Putamen (tissue), 1 donor: ENCODE measurements around the gene KLHL21.
"Not testable (repeated sequence)": the region's sequence is repeated elsewhere in the genome, so short reads cannot be mapped to it uniquely, and the experiment has no call there.

ENCODE experiments used
- DNase-seq: peaks from one replicate; pipeline ENCODE4 v3.0.0-alpha.2; 2016; ENCODE audit warnings: low spot score

KLHL21 gene

DNA sequence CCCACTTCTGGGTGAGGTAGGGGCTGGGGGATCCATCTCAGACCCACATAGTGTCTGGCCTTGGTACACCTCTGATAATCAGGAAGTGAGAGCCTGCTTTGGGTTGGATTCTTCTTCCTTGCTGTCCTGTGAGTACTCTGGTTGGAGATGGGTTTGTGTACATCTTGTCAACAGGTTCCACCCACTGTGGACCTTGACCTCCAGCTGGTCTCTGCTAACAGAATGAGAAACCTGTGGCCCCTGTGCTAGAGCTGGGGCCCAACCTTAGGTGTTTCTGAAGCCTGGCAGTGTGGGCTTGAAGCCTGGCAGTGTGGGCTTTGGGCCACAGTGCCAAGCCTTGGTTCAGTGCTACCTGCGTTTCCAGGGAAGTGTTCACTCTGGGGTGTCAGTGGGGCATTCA is 20.3 kb downstream of the KLHL21 start:
- DNase-seq = no peak

DNA sequence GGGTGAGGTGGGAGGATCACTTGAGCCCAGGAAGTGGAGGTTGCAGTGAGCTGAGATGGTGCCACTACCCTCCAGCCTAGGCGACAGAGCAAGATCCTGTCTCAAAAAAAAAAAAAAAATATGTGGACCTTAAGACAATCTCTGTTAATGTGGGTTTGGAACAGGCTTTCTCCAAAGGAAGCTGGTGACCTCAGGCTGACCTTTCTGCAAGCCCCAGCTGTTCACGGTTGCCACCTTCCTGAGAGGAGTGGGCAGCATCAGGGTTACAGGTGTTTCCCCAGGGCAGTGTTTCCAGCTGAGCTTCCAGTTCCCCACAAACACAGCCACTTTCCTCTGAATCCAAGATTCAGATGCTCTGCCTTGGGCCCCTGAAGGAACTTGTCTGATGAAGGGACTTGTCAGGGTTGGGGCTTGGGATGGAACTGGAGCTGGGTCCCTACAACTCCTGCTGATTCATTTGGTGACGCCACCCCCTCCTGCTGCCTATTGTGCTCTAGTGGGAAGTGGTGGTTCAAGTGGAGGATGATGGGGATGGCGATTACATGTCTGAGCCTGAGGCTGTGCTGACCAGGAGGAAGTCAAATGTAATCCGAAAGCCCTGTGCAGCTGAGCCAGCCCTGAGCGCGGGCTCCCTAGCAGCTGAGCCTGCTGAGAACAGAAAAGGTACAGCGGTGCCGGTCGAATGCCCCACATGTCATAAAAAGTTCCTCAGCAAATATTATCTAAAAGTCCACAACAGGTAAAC is 20.9 kb downstream of the KLHL21 start:
- no peak for DNase-seq

DNA sequence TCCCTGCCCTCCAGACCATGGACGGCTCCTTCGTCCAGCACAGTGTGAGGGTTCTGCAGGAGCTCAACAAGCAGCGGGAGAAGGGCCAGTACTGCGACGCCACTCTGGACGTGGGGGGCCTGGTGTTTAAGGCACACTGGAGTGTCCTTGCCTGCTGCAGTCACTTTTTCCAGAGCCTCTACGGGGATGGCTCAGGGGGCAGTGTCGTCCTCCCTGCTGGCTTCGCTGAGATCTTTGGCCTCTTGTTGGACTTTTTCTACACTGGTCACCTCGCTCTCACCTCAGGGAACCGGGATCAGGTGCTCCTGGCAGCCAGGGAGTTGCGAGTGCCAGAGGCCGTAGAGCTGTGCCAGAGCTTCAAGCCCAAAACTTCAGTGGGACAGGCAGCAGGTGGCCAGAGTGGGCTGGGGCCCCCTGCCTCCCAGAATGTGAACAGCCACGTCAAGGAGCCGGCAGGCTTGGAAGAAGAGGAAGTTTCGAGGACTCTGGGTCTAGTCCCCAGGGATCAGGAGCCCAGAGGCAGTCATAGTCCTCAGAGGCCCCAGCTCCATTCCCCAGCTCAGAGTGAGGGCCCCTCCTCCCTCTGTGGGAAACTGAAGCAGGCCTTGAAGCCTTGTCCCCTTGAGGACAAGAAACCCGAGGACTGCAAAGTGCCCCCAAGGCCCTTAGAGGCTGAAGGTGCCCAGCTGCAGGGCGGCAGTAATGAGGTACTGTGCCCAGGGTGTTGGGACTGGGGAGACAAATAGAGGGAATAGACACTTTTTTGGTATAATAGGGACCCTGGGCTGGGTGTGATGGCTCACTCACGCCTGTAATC is 21.9 kb downstream of the KLHL21 start:
- DNase-seq = no peak

DNA sequence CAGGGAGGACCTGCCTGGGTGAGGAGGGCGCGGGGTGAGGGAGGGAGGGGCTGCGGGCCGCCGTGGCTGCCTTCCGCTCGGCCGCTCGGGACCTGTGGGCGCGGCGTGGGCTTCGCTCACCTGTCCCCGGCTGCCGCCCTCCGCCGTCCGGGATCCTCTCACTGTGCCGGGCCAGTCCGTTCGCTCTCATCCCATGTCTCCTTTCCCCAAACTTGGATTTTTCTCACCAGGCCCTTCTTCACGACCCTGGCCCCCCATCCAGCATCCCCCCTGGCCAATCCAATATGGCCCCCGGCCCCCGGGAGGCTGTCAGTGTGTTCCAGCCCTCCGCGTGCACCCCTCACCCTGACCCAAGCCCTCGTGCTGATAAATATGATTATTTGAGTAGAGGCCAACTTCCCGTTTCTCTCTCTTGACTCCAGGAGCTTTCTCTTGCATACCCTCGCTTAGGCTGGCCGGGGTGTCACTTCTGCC is 22.5 kb downstream of the KLHL21 start:
- DNase-seq = no peak

DNA sequence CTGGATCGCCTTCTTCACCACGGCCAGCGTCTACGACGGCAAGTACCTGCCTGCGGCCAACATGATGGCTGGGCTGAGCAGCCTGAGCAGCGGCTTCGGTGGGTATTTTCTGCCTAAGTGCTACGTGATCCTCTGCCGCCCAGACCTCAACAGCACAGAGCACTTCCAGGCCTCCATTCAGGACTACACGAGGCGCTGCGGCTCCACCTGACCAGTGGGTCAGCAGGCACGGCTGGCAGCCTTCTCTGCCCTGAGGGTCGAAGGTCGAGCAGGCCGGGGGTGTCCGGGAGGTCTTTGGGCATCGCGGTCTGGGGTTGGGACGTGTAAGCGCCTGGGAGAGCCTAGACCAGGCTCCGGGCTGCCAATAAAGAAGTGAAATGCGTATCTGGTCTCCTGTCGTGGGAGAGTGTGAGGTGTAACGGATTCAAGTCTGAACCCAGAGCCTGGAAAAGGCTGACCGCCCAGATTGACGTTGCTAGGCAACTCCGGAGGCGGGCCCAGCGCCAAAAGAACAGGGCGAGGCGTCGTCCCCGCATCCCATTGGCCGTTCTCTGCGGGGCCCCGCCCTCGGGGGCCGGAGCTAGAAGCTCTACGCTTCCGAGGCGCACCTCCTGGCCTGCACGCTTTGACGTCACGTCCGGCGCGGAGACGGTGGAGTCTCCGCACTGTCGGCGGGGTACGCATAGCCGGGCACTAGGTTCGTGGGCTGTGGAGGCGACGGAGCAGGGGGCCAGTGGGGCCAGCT is 23.1 kb downstream of the KLHL21 start, which contains the start of gene ZBTB48:
Gene ZBTB48 (plus strand): TSS at position 621 of the 745 bp plus-strand sequence. CDS start 616 bp downstream, outside the sequence.
- peak; percentile 98 for DNase-seq

DNA sequence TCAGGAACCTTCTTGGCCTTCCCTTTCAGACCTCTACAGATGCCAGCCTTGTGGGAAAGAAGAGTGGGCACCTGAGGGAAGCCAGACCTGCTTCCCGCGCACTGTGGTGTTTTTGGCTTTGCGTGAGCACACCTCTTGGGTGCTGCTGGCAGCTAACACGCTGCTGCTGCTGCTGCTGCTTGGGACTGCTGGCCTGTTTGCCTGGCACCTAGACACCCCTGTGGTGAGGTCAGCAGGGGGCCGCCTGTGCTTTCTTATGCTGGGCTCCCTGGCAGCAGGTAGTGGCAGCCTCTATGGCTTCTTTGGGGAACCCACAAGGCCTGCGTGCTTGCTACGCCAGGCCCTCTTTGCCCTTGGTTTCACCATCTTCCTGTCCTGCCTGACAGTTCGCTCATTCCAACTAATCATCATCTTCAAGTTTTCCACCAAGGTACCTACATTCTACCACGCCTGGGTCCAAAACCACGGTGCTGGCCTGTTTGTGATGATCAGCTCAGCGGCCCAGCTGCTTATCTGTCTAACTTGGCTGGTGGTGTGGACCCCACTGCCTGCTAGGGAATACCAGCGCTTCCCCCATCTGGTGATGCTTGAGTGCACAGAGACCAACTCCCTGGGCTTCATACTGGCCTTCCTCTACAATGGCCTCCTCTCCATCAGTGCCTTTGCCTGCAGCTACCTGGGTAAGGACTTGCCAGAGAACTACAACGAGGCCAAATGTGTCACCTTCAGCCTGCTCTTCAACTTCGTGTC is 23.9 kb downstream of the KLHL21 start:
- DNase-seq = no peak

DNA sequence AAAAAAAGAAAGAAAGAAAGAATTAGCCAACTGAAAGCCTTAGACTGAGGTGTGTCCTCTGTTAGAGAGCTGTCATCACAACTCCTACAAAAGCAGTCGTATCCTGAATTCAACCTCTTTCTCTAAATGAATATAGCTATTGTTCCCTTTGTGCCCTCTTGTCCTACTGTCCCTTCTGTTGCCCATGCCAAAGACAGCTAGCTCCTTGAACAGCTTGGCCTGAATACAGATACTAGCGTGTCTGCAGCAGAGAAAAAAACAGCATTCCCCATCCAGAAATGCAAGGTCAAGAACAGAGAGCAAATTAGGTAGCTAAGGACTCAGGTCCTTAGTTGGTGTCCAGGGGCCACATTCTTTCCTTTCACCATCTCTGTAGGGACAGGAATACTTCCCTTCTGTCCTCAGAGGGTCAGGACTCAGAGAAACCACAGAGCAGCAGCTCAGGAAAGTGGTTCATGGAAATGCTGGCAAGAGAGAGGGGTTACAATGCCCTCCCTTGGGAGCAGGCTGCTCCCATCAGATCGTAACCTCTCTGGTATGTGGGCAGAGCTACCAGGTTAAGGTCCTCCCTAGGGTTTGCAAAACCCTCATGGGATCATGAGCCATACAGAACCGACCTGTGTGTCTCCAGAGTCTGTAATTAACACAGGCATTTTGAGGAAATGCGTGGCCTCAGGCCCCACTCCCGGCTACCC is 24.7 kb downstream of the KLHL21 start:
- no peak for DNase-seq

DNA sequence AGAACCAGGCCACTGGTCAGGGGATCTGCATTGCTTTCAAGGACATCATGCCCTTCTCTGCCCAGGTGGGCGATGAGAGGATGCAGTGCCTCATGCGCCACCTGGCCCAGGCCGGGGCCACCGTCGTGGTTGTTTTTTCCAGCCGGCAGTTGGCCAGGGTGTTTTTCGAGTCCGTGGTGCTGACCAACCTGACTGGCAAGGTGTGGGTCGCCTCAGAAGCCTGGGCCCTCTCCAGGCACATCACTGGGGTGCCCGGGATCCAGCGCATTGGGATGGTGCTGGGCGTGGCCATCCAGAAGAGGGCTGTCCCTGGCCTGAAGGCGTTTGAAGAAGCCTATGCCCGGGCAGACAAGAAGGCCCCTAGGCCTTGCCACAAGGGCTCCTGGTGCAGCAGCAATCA is 27.9 kb downstream of the KLHL21 start:
- no peak for DNase-seq

DNA sequence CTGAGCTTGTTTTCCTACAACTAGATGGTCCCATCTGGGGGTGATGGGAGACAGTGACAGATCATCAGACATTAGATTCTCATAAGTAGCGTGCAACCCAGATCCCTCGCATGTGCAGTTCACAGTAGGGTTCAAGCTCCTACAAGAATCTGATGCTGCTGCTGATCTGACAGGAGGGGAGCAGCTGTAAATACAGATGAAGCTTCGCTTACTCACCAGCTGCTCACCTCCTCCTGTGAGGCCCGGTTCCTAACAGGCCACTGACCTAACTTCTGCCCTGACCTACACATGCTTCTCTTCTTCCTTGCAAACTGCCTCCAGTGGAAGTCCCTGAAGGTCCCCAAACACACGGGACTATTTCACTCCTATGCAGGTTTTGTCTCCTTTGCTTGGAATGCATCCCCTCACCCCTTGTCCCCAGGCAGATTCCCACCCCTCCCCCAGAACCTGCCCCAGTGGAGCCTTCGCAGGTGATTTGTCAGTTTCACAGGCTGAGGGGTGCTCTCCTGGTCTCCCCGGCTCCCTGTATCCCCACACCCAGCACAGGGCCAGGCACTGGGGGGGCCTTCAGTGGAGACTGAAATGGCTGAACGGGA is 28.5 kb downstream of the KLHL21 start:
- no peak for DNase-seq

DNA sequence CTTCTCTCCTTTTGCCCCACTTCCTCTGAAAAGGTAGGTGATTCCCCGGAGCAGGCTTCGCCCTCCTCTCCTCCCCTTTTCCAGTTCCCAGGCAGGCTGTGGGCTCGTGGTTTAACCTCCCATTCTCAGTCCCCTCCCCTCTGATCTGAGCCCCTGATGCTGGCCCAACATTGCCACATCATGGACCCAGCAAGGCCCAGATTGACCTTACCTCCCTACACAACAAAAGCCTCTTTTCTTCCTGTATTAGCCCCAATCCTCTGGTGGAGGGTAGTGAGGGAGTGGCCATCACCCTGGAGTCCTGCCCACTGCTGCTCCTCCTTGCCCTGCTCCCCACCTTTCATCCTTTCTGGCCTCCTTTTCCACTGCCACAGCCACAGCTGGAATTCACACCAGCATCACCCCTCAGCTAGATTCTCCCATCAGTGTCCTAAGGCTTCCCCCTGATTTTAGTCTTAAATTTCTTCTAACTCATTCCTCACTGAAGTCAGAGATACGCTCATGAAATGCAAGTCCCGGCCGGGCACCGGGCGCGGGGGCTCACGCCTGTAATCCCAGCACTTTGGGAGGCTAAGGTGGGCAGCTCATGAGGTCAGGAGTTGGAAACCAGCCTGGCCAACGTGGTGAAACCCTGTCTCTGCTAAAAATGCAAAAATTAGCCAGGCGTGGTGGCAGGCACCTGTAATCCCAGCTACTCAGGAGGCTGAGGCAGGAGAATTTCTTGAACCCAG is 29.9 kb downstream of the KLHL21 start:
- no peak for DNase-seq

DNA sequence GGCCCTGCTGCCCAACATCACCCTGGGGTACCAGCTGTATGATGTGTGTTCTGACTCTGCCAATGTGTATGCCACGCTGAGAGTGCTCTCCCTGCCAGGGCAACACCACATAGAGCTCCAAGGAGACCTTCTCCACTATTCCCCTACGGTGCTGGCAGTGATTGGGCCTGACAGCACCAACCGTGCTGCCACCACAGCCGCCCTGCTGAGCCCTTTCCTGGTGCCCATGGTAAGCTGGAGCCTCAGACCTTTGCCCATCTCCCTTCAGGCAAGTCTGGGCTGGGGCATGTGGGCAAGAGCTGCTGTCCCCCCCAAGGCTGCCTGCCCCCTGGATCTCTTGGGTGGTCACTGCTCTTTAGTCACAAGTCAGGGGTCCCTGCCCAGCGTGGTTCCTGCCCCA is 31.7 kb downstream of the KLHL21 start:
- no peak for DNase-seq

DNA sequence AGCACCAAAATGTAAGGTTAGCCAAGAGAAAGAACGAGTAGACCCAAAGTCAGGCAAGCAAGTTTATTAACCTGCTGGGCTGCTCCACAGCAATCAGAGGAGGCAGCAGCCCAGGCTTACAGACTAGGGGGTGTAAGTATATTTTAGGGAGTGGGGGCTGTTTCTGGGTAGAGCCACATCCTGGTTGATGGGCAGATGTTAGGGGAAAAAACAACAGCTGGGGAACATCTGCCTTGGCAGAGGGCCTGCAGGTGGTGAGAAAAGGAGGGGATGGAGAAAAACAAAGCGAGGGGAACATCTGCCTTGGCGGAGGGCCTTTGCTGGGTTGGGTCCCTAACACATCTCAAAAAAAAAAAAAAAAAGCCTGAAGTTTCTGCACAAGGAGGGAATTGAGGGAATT is 32.6 kb downstream of the KLHL21 start:
- DNase-seq = no peak

DNA sequence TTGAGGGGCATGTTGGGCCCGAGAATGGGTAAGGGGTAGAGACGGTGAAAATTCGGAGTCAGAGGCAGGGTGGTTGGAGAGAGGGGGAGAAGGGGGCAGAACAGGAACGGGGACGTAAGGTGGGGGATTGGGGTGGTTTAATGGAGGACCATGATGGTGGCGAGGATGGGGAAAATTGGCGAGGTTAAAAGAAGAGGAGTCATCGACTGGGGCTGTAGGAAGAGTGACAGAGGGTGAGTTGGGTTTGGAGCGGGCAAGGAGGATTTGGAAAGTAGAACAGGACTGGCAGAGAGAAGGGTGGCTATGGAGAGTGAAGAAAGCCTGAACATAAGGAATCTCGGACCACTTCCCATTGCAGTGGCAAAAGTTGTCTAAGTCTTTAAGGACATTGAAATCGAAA is 33.6 kb downstream of the KLHL21 start:
- no peak for DNase-seq

DNA sequence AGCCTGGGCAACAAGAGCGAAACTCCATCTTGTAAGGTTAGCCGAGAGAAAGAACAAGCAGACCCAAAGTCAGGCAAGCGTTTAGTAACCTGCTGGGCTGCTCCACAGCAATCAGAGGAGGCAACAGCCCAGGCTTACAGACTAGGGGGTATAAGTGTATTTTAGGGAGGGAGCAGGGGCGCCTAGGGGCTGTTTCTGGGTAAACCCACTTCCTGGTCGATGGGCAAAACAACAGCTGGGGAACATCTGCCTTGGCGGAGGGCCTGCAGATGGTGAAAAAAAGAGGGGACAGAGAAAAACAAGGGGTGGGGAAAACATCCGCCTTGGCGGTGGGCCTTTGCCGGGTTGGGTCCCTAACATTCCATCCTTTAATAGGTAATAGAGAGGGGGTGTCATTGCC is 42.4 kb downstream of the KLHL21 start:
- no peak for DNase-seq

DNA sequence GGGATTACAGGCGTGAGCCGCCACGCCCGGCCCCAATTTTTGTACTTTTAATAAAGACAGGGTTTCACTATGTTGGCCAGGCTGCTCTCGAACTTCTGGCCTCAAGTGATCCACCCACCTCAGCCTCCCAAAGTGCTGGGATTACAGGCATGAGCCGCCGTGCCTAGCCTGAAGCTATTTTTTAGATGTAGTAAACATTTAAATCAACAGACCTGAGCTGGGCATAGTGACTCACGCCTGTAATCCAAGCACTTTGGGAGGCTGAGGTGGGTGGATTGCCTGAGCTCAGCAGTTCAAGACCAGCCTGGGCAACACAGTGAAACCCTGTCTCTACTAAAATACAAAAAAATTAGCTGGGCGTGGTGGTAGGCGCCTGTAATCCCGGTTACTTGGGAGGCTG is 43.5 kb downstream of the KLHL21 start:
- not testable (repeated sequence) for DNase-seq

DNA sequence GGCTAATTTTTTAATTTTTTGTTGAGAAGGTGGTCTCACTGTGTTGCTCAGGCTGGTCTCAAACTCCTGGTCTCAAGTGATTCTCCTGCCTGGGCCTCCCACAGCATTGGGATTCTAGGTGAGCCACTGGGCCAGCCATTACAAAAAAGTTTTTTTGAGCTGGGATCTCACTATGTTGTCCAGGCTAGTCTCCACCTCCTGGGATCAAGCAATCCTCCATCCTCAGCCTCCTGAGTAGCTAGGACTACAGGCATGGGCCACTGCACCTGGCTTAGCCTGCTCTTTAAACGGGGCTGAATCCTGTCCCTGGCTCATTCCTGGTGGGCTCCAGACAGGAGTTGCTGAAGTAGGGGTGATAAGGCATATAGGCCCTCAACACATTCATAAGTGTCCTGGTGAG is 45.1 kb downstream of the KLHL21 start:
- DNase-seq = no peak

DNA sequence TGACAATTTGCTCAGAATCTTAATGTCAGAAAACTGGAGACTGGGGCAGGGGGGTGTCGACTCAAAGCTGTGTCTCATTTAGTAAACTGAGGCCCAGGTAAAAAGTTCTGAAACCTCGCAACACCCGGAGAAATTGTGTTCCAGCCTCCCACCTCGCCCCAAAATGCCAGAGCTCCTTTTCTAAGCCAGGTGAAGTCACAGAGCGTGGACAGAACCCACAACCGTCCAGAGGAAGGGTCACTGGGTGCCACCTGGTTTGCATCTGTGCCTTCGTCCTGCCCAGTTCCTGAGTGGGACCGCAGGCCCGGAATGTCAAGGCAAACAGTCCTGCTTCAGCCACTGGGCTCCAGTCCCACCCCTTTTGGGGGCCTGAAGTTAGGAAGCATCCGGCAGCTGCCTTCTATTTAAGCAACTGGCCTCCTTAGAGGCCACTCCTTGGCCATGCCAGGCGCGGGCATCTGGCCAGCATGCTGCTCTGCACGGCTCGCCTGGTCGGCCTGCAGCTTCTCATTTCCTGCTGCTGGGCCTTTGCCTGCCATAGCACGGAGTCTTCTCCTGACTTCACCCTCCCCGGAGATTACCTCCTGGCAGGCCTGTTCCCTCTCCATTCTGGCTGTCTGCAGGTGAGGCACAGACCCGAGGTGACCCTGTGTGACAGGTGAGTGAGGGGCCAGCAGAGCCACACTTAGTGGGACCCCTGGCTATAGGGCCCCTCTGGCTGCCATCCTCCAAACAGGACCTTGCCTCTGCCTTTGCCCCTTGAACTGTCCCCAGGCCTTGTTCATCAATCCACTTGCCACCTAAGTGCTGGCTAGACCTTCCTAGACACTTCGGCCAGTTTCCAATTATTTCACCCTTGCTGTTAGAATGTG is 47.5 kb downstream of the KLHL21 start, which contains the start of gene TAS1R1:
Gene TAS1R1 (plus strand): TSS at position 401 of the 872 bp plus-strand sequence. CDS start 67 bp downstream, at position 468.
- DNase-seq = peak; percentile 20

DNA sequence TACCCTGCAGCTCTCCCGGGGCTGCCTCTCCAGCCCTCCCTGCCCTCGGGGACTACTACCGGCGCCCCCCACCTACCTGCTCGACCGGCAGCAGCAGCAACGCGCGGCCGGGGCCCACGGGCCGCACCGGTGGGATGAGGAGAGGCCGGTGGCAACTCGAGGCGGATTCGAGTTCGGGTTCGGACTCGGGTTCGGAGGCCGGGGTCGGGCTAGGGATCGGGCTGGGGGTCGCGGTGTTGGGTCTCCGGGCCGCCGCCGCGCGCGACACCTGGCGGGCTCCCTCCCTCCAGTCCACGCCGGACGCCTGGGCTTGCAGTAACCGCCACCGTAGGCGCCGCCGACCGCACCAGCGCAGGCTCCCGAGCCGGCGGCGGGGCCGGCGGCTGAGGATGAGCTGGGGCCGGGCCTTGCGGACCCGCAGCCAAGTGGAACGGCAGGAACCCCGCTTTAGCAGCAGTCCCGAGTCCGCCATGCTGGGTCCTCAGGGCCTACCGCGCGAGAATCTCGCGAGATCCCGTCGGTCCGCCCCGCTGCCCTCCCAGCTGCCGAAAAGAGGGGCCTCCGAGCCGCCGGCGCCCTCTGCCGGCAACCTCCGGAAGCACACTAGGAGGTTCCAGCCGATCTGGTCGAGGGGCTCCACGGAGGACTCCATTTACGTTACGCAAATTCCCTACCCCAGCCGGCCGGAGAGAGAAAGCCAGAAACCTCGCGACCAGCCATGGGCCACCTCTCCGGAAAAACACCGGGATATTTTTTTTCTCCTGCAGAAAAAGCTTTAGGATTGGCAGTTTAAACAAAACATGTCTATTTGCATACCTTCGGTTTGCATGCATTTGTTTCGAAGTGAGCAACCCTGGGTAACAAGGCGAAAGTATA is 48.4 kb downstream of the KLHL21 start, which contains the start of gene NOL9:
Gene NOL9 (minus strand): TSS at position 483 of the 876 bp plus-strand sequence. CDS start 11 bp downstream, at position 472.
- peak; percentile 89 for DNase-seq
